RCC 7860 (cell line): ENCODE measurements around the gene TTC9.
A peak's percentile ranks its signal among the peaks of the same experiment; 100 is the strongest.

Experiments
- DNase-seq: peaks from one replicate; pipeline ENCODE4 v3.0.0-alpha.2; 2015; ENCODE audit warnings: low spot score
- FAIRE-seq: peaks from 2 replicates; lab custom pipeline; 2012; peaks lifted over from hg19 to GRCh38; lab: Jason Lieb, UNC

Gene TTC9

DNA sequence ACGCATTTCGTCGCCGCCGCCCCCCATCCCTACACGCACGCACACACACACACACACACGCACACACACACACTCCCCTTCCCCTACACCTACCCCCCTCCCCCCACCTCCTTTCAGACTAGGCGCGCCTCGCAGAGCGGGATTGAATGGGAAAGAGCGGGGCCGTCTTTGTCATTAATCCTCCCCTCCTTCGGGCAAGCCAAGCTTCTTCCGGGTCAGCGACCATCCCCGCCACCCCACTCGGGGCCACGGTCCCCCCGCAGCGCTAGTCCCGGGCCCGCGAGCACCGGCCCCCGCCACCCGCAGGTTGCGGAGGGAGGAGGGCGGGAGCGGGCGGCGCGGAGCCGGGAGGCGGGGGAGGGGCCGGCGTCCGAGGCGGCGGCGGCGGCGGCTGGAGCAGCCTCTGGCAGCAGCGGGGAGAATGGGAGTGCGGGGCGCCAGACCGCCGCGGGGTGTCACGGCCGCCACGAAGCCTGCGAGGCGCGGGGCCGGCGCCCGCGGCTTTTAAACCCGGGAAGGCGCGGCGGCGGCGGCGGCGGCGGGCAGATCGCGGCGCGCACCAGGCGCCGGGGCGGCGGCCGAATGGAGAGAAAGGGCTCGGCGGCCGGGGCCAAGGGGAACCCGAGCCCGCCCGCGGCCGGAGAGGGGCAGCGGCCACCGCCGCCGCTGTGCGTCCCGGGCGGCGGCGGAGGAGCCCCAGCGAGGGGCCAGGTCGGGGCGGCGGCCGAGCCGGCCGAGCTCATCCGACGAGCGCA, at the start of gene TTC9:
Gene TTC9 (plus strand): TSS at position 369 of the 755 bp plus-strand sequence. CDS start 214 bp downstream, at position 583.
- DNase-seq (no peak), FAIRE-seq (no peak)

DNA sequence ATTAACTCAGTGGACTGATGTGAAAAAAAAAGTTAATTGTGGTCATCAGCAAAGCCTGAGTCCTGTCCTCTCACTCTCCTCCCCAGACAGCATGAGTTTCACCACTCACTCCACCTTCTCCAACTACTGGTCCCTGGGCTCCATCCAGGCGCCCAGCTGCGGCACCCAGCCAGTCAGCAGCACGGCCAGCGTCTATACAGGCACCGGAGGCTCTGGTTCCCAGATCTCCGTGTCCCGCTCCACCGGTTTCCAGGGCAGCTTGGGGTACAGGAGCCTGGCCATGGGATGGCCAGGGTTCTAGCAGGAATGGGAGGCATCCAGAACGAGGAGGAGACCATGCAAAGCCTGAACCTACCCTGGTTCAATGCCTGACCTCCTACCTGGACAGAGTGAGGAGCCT, 47.3 kb upstream of the TTC9 start:
- FAIRE-seq (no peak), DNase-seq (no peak)

- DNase-seq = no peak
- FAIRE-seq = no peak
Observed at GRCh38 chr14:70595443-70596185, 46.1 kb upstream of the TTC9 start.

- DNase-seq (no peak), FAIRE-seq (no peak)
Observed at GRCh38 chr14:70597731-70598130, 44.0 kb upstream of the TTC9 start.

GRCh38 chr14:70599345-70599744, 42.4 kb upstream of the TTC9 start:
- no peak for FAIRE-seq
- no peak for DNase-seq

GRCh38 chr14:70600382-70601157, 41.1 kb upstream of the TTC9 start, which contains the start of gene MED6:
Gene MED6 (minus strand): TSS chr14:70600655. CDS start chr14:70600637, 18 bp downstream.
- DNase-seq (peak; percentile 66), FAIRE-seq (no peak)

- FAIRE-seq (no peak), DNase-seq (peak; percentile 7)
Observed at GRCh38 chr14:70601162-70601561, 40.6 kb upstream of the TTC9 start.

DNA sequence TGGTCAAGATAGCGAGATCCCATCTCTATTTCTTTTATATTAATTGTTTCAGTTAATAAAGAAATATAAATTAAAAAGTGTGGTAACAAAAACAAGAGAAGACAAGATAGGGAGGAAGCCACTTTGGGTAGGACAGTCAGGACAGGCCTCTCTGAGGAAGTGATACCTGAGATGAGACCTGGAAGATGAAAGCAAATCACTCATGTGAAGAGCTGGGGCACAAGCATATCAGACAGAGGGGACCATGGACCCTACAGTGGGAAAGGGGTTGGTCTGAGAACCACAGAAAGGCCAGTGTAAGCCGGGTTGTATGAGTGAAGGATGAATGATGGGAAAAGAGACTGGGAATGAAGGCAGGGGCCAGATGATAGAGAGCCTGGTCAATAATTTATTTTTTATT, 39.5 kb upstream of the TTC9 start:
- FAIRE-seq = no peak
- no peak for DNase-seq

DNA sequence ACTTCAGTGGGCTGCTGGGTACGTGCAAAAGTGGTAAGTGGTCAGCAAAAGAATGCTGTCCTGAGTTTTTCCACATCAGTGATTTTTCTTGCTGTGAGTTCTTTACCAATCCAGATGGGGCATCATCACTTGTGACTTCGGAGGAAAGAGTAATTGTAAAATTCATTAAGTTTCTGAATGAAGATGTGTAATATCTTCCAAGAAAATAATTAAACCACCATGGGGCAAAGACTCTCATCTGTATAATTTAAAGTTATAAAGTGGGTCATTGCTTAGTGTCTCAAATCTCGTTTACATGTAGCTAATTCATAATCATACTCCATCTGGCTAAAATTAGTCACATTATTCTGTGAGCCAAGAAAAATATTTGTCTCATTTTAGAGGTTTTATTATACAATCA, 30.5 kb upstream of the TTC9 start:
- no peak for DNase-seq
- no peak for FAIRE-seq

- DNase-seq (no peak), FAIRE-seq (no peak)
Observed at GRCh38 chr14:70616646-70617045, 25.1 kb upstream of the TTC9 start.

GRCh38 chr14:70618314-70618713, 23.4 kb upstream of the TTC9 start:
- FAIRE-seq = no peak
- no peak for DNase-seq

DNA sequence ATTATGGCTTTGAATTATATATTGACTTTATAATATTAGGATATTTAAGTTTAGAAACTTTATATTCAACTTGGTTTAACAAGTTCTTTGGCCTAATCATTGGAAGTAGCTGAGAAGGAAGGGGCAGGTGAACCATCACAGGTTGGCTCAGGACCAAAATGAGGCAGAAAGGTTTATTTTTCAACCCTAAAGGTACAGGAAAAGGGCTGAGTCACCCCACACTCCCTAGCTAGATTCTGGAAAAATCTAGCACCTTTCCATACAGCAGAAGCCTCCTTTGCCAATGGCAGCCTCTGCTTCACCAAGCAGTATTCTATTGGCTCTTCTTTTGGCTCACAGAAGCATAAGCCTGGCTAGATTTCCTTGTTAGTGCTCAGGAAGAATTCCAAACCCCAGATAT, 22.0 kb upstream of the TTC9 start:
- FAIRE-seq (no peak), DNase-seq (no peak)

DNA sequence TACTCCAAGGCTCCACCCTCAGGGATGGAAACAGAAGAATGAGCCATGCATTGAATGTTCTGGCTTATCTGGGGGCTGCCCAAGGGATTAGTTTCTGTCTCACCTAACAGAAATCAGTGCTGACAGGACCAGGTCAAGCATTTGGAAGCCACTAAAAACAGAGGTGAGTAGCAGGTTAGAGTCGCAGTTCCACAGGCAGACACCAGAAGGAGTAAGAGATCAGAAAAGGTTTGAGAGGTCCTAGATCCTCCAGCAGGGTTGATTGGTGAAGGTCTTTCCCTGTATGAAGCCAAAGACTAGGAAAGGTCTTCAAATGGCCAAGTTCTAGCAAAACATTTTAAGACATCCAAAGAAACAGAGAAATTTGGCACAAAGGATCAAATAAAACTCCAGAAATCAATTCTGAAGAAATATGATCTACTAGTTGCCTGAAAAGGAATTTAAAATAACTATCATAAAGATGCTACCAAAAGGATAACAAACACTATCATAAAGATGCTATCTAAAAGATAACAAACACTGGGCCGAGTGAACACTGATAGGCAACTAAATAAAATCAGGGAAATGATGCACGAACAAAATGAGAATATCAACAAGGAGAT, 19.5 kb upstream of the TTC9 start:
- FAIRE-seq = no peak
- DNase-seq = peak; percentile 21

DNA sequence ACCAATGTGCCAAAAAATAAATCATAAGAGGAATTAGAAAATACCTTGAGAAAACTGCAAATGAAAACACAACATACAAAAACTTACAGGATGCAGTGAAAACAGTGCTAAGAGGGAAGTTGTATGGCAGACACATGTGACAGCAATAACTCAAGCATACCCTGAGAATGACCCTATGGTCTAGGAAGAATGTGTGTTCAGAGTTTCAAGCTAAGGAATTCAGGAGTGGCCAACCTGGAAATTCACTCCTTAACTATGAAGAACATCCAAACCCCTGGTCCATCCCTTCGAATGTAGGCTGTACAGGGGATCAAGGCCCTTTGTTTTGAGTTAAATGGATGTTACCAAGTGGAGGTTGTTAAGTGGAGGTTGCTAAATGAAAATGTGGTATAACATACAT, 16.7 kb upstream of the TTC9 start:
- no peak for FAIRE-seq

DNA sequence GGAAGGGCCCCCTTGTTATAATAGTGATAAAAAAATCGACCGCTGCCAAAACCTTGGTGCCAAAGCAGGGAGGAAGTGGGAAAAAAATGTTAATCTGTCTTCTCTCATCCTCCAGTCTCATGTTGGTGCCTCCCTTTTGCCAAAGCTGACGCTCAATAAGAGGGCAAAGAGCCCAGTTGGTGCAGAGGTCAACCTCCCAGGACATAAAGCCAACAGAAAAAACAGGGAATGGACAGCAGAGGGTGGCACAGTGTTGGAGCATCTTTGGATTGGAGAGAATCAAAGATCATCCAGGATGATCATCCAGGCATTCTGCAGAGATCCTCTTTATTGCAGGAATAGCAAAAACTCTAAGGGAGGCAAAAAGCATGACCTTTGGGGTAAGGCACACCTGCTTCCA, 9.8 kb upstream of the TTC9 start:
- DNase-seq (no peak), FAIRE-seq (no peak)

More for the DNA sequence above, 16.7 kb upstream of the TTC9 start:
- no peak for DNase-seq

DNA sequence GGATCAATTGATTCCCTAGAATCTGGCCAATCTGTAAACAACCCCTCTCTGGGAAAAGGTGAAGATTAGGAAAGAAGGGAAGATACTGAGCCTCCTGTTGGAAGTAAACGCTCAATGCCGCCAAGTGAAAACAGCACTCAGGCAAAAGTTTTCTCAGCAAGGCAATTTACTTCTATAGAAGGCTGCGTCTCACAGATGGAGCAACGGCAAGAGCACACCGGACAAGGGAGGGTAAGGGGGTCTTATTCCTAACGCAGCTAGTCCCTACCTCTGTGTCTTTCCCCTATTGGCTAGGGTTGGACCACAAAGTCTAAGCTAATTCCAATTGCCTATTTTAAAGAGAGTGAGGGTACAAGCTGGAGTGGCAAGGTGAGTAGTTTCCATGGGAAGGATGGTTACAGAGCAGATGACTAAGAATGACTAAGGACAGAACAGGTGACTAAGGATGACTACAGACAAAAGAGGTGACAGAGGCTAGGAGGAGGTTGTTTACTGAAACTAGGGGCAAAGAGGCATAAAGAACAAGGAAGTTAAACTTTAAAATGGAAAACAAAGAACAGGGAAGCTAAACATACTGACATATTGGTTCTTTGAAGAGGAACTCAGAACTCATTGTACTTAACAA, 5.6 kb upstream of the TTC9 start:
- no peak for FAIRE-seq

GRCh38 chr14:70638416-70638815, 3.3 kb upstream of the TTC9 start:
- FAIRE-seq (no peak), DNase-seq (no peak)

More for the DNA sequence above, 5.6 kb upstream of the TTC9 start:
- DNase-seq = peak; percentile 18

- DNase-seq (no peak), FAIRE-seq (no peak)
Observed at GRCh38 chr14:70640938-70641547, 673 bp upstream of the TTC9 start.

- DNase-seq (no peak), FAIRE-seq (no peak)
Observed at GRCh38 chr14:70642303-70643235, 853 bp downstream of the TTC9 start.
